Pancreas (tissue), 10 donors: ENCODE measurements around the gene AOPEP. TPM values are rescaled to one million over a fixed set of nuclear protein-coding genes. Genes with fewer than 3 reads are reported as not detected.

Experiments
- ATAC-seq, 4 donors: fragments of 200-7000 bp; cut with Tn5 transposase; one replicate each; pipeline versions ENCODE4 v1.8.0 to v1.9.1; 2020; ENCODE audit warnings: mild to moderate bottlenecking in 4 of 4, moderate library complexity in 4 of 4
- DNase-seq, 6 donors: peaks; one replicate each; pipeline ENCODE4 v3.0.0-alpha.2; 2020
- FAIRE-seq: peaks from 2 replicates; lab custom pipeline; 2012; peaks lifted over from hg19 to GRCh38; lab: Jason Lieb, UNC
- H3K27ac ChIP-seq, 4 donors: fragments of 200-600 bp; sonication (generic); 1 replicate in 3 of 4; 2 replicates in 1 of 4; pipeline versions ENCODE4 v1.5.0 to v1.8.0; 2020
- H3K27me3 ChIP-seq, 4 donors: fragments of 200-600 bp; one replicate each; pipeline ENCODE4 v1.8.0; 2021
- H3K36me3 ChIP-seq, 3 donors: fragments of 200-600 bp; sonication (generic) in 1 of 3; one replicate each; pipeline versions ENCODE4 v1.5.0 to v1.8.0; 2020 to 2021
- H3K4me1 ChIP-seq, 3 donors: fragments of 200-600 bp; one replicate each; pipeline ENCODE4 v1.8.0; 2021
- H3K4me3 ChIP-seq, 4 donors: fragments of 200-600 bp; sonication (generic) in 2 of 4; one replicate each; pipeline versions ENCODE4 v1.5.0 to v1.8.0; 2020 to 2021
- H3K9me3 ChIP-seq, 4 donors: fragments of 200-600 bp; one replicate each; pipeline ENCODE4 v1.8.0; 2021
- WGBS, 2 donors: extraction: QIAGEN DNeasy Blood & Tissue Kit; methylation state at CpG; one replicate each; pipeline ENCODE4 v1.1.7; 2013; 5-methylcytosine and 5-hydroxymethylcytosine counted together
- intact Hi-C, 3 donors: fragments of 100-400 bp; cut with DNase I; formaldehyde crosslinking; loops; one replicate each; pipeline versions ENCODE4 v1.11.1 to v1.14.2; 2022
- polyA plus RNA-seq, 2 donors: library from polyadenylated mRNA; stranded (reverse); fragments of 200-250 nt; gene quantifications; one replicate each; pipeline ENCODE4 v1.2.3, GENCODE V29; 2013
- total RNA-seq, 6 donors: library from RNA; stranded (reverse); fragmentation: NEBNext Ultra II Directional in 4 of 6; extraction: Animal tissue kit (Norgen Biotek cat#: 25700) in 4 of 6; gene quantifications; one replicate each; pipeline versions ENCODE4 v1.2.1 to v1.2.4, GENCODE V29; 2021 to 2023
- TF ChIP-seq, protein P1 (sequence below), 4 donors: fragments of 200-600 bp; sonication (generic) in 3 of 4; IDR thresholded peaks; one replicate each; pipeline versions ENCODE4 v1.5.0 to v1.8.0; 2021; ENCODE audit warnings: antibody characterized with exemption in 4 of 4
- donor health status: healthy with polysubstance abuse.
- donor health status: DM: no; HTN: no; CAD: no; lungs with moderate emphysema.
- donor health status: DM: no; HTN: no; CAD: no.
- donor health status: control.
- donor health status: control.
- donor health status: Bipolar disorder and iron deficiency.
- donor health status: DM: yes; HTN: yes; CAD: no.
- donor health status: DM: no; HTN: no; CAD: no.
- donor health status: DM: no; HTN: no; CAD: no.
- donor health status: DM: yes; HTN: yes; CAD: no.

The AOPEP gene
- total and polyA plus RNA-seq, 8 donors, result 50.5 to 140 (median 76.7) TPM

DNA sequence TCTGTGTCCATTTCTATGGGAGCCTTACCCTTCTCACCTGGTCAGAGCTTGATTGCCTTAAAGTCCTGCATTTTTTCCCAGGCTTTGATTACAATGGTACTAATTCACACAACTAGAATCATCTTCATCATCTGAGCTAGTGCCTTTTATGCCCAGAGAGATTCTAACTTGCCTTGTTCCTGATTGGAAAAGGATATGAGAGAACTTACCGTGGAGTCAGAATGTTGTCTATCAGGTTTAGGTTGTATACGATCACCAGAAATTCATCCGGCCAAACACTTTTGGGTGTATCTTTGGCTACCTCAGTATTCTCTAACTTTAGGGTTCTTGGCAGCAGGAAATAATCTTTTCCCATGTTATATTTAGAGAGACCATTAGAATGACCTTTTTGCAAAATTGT lies 71.7 kb downstream of the AOPEP start:
- Histone ChIP-seq H3K4me3 (no peak overlapping the region), H3K27me3 (no peaks in the 10 kb centered on the region), H3K27ac (no peak overlapping the region), H3K9me3 (no peaks in the 10 kb centered on the region), H3K36me3 (no peaks in the 10 kb centered on the region), H3K4me1 (peaks cover 0 to 9% (median 0%) of the 10 kb centered on the region in 3 donors)
- intact Hi-C loops, result no loop called here
- ATAC-seq (no peak), DNase-seq (no peak), FAIRE-seq (no peak)
- 88 to 92% methylated on average over 3 of the region's 3 CpGs for WGBS, 2 donors
- TF ChIP-seq, protein P1, sequence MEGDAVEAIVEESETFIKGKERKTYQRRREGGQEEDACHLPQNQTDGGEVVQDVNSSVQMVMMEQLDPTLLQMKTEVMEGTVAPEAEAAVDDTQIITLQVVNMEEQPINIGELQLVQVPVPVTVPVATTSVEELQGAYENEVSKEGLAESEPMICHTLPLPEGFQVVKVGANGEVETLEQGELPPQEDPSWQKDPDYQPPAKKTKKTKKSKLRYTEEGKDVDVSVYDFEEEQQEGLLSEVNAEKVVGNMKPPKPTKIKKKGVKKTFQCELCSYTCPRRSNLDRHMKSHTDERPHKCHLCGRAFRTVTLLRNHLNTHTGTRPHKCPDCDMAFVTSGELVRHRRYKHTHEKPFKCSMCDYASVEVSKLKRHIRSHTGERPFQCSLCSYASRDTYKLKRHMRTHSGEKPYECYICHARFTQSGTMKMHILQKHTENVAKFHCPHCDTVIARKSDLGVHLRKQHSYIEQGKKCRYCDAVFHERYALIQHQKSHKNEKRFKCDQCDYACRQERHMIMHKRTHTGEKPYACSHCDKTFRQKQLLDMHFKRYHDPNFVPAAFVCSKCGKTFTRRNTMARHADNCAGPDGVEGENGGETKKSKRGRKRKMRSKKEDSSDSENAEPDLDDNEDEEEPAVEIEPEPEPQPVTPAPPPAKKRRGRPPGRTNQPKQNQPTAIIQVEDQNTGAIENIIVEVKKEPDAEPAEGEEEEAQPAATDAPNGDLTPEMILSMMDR (IDR thresholded peaks at IDR 0.05), result no peak

DNA sequence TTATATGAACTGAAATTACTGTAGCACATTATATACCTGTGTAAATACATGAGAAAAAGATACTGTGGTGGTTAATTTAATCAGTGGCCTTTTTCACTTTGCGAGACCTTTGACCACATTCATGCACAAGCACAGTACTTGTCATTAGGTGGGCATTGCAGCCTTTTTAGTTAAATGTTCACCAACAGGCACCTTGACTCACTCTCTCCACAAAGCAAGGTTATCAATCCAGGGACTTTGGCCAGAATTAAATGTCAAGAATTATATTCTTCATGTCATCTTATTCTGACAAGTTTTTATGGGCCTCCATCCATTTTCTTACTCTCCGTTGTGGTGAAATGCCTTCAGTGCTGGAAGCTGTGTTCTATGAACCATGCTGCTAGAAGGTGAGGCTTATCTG lies 72.2 kb downstream of the AOPEP start:
- Histone ChIP-seq H3K4me1 (peaks cover 0 to 9% (median 0%) of the 10 kb centered on the region in 3 donors), H3K9me3 (no peaks in the 10 kb centered on the region), H3K36me3 (no peaks in the 10 kb centered on the region), H3K27ac (no peak overlapping the region), H3K27me3 (no peaks in the 10 kb centered on the region), H3K4me3 (no peak overlapping the region)
- FAIRE-seq, result no peak
- no peak for DNase-seq
- TF ChIP-seq, protein P1 (IDR thresholded peaks at IDR 0.05), result no peak
- no peak for ATAC-seq
- intact Hi-C loops, result no loop called here
- WGBS, 2 donors, result 89 to 91% methylated on average over 2 of the region's 2 CpGs

DNA sequence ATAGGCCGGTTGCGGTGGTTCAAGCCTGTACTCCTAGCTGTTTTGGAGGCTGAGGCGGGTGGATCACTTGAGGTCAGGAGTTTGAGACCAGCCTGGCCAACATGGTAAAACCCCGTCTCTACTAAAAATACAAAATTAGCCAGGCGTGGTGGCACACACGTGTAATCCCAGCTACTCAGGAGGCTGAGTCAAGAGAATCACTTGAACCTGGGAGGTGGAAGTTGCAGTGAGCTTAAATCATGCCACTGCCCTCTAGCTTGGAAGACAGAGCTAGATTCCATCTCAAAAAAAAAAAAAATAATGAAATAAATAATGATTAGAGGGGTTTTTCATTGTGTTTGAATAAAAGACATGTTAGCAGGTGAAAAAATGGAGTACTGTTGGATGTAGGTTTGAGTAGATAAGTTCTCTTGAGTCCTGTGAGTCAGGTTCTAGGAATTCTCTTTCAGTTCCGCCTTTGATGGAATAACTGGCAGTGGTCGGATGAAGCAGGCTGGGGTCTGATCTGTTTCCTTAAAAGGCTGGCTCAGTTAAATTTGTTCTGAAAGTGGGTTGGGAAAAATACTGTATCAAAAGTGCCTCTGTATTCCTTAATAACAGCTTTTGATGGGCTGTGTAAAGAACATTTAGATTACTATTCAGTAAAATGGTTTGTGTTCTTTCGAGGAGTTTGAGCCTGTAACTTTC lies 73.2 kb downstream of the AOPEP start:
- H3K4me3 ChIP-seq, result no peak overlapping the region
- 88 to 93% methylated on average over 9 of the region's 9 CpGs for WGBS, 2 donors
- H3K36me3 ChIP-seq, result no peaks in the 10 kb centered on the region
- ATAC-seq (peak; percentile 35 to 61 (median 47)), DNase-seq (no peak), FAIRE-seq (no peak)
- peak overlapping the region in 2 of 4 donors; percentile 29 to 42 for H3K27ac ChIP-seq
- intact Hi-C loops, result no loop called here
- TF ChIP-seq, protein P1 (IDR thresholded peaks at IDR 0.05), result no peak
- H3K4me1 ChIP-seq, result peaks cover 0 to 9% (median 0%) of the 10 kb centered on the region in 3 donors
- no peaks in the 10 kb centered on the region for H3K27me3 ChIP-seq
- no peaks in the 10 kb centered on the region for H3K9me3 ChIP-seq

DNA sequence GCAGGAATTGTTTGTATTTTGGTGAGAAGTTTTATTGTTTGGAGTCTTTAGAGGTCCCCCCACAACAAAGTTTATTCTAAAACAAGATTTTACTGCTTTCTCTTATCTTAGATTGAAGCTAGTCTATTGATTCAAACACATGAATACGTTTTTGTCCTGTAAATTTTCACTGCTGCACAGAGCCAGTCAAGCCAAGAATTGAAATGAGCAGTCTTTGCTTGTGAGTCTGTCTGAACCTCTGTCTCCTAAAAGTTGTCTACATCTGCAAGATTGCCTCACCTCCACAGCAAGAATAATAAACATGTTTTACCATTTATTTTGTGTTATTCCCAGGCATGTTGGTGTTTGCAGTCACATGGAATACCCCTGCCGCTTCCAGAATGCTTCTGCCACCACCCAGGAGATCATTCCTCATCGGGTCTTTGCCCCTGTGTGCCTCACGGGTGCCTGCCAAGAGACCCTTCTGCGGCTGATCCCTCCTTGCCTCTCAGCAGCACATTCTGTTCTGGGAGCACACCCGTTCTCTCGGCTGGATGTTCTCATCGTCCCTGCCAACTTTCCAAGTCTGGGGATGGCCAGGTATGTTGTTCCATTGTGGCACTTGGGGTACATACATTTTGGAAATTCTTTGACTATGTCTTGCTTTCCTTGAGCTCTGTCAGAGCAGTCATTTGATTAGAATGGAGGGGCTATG lies 74.1 kb downstream of the AOPEP start:
- 67 to 78% methylated on average over 8 of the region's 8 CpGs for whole genome bisulfite sequencing, 2 donors
- intact Hi-C loops, result no loop called here
- peak in 1 of 4 donors; percentile 33 for ATAC-seq
- no peak for DNase-seq
- H3K9me3 ChIP-seq, result no peaks in the 10 kb centered on the region
- H3K4me3 ChIP-seq, result no peak overlapping the region
- TF ChIP-seq, protein P1 (IDR thresholded peaks at IDR 0.05), result no peak
- H3K27ac ChIP-seq, result peak overlapping the region in 2 of 4 donors; percentile 37 to 54
- H3K4me1 ChIP-seq, result peaks cover 0 to 11% (median 4%) of the 10 kb centered on the region in 3 donors
- no peaks in the 10 kb centered on the region for H3K36me3 ChIP-seq
- H3K27me3 ChIP-seq, result no peaks in the 10 kb centered on the region
- FAIRE-seq, result no peak
